ENCODE measurements around the gene MINDY4.
A peak's percentile ranks its signal among the peaks of the same experiment; 100 is the strongest.

Gene MINDY4

GRCh38 chr7:30795161-30795948, 24.1 kb downstream of the MINDY4 start:
- H3K27ac ChIP-seq (ENCODE audit: low read depth, low read length), result peak overlapping the region; percentile 92
- H3K9me3 ChIP-seq (ENCODE audit: control insufficient read depth, insufficient read depth, low read length), result no peaks in the 10 kb centered on the region
- H3K4me2 ChIP-seq (ENCODE audit: low read length), result peak overlapping the region; percentile 57
- no peaks in the 10 kb centered on the region for H3K9me2 ChIP-seq (replicated peaks; ENCODE audit: control insufficient read depth, low read length)
- no peaks in the 10 kb centered on the region for H4K20me1 ChIP-seq (ENCODE audit: control insufficient read depth, insufficient read depth, low read depth, low read length)
- TF ChIP-seq EZH2phosphoT487 (IDR thresholded peaks at IDR 0.05; ENCODE audit: borderline replicate concordance, low read length), result no peak
- TF ChIP-seq CTCF (IDR thresholded peaks at IDR 0.05; ENCODE audit: low read depth, low read length, poor library complexity, severe bottlenecking), result no peak
- H3K4me3 ChIP-seq (ENCODE audit: low read length), result no peak overlapping the region
- no peaks in the 10 kb centered on the region; the same call in 1 of the 2 replicates for H3K36me3 ChIP-seq (ENCODE audit: control insufficient read depth, low read length)
- peaks cover 16% of the 10 kb centered on the region for H3F3A ChIP-seq (ENCODE audit: control insufficient read depth, insufficient read depth)
- H3K4me1 ChIP-seq (ENCODE audit: control insufficient read depth, low read length), result peaks cover 53% of the 10 kb centered on the region
- H3K27me3 ChIP-seq (ENCODE audit: control insufficient read depth, low read length), result no peaks in the 10 kb centered on the region
- H3K79me2 ChIP-seq (ENCODE audit: control insufficient read depth, low read length), result no peaks in the 10 kb centered on the region

- H3K79me2 ChIP-seq (ENCODE audit: control insufficient read depth, low read length), result no peaks in the 10 kb centered on the region
- peaks cover 62% of the 10 kb centered on the region for H3K4me1 ChIP-seq (ENCODE audit: control insufficient read depth, low read length)
- H3F3A ChIP-seq (ENCODE audit: control insufficient read depth, insufficient read depth), result peaks cover 16% of the 10 kb centered on the region
- H3K4me2 ChIP-seq (ENCODE audit: low read length), result peak overlapping the region; percentile 57
- H3K4me3 ChIP-seq (ENCODE audit: low read length), result peak overlapping the region; percentile 47
- no peaks in the 10 kb centered on the region for H3K9me3 ChIP-seq (ENCODE audit: control insufficient read depth, insufficient read depth, low read length)
- no peaks in the 10 kb centered on the region for H3K27me3 ChIP-seq (ENCODE audit: control insufficient read depth, low read length)
- H3K36me3 ChIP-seq (ENCODE audit: control insufficient read depth, low read length), result no peaks in the 10 kb centered on the region; the same call in 1 of the 2 replicates
- H3K9me2 ChIP-seq (replicated peaks; ENCODE audit: control insufficient read depth, low read length), result no peaks in the 10 kb centered on the region
- no peak for TF ChIP-seq EZH2phosphoT487 (IDR thresholded peaks at IDR 0.05; ENCODE audit: borderline replicate concordance, low read length)
- no peak for TF ChIP-seq CTCF (IDR thresholded peaks at IDR 0.05; ENCODE audit: low read depth, low read length, poor library complexity, severe bottlenecking)
- peak overlapping the region; percentile 92 for H3K27ac ChIP-seq (ENCODE audit: low read depth, low read length)
- H4K20me1 ChIP-seq (ENCODE audit: control insufficient read depth, insufficient read depth, low read depth, low read length), result no peaks in the 10 kb centered on the region
These were observed 25.1 kb downstream of the MINDY4 start for GRCh38 chr7:30796105-30796869.

GRCh38 chr7:30797176-30798040, 26.2 kb downstream of the MINDY4 start:
- Histone ChIP-seq H3K9me3 (ENCODE audit: control insufficient read depth, insufficient read depth, low read length) (no peaks in the 10 kb centered on the region), H3K4me3 (ENCODE audit: low read length) (peak overlapping the region; percentile 47), H3K79me2 (ENCODE audit: control insufficient read depth, low read length) (no peaks in the 10 kb centered on the region), H3K27ac (ENCODE audit: low read depth, low read length) (peak overlapping the region; percentile 92), H3K4me1 (ENCODE audit: control insufficient read depth, low read length) (peaks cover 62% of the 10 kb centered on the region), H3K27me3 (ENCODE audit: control insufficient read depth, low read length) (no peaks in the 10 kb centered on the region), H3K4me2 (ENCODE audit: low read length) (peak overlapping the region; percentile 57), H3K9me2 (replicated peaks; ENCODE audit: control insufficient read depth, low read length) (no peaks in the 10 kb centered on the region), H3F3A (ENCODE audit: control insufficient read depth, insufficient read depth) (peaks cover 16% of the 10 kb centered on the region), H4K20me1 (ENCODE audit: control insufficient read depth, insufficient read depth, low read depth, low read length) (no peaks in the 10 kb centered on the region), H3K36me3 (ENCODE audit: control insufficient read depth, low read length) (no peaks in the 10 kb centered on the region; the same call in 1 of the 2 replicates)
- TF ChIP-seq EZH2phosphoT487 (IDR thresholded peaks at IDR 0.05; ENCODE audit: borderline replicate concordance, low read length) (no peak), CTCF (IDR thresholded peaks at IDR 0.05; ENCODE audit: low read depth, low read length, poor library complexity, severe bottlenecking) (no peak)
